ENCODE results near the gene ZRANB3. TPM values are rescaled to one million over a fixed set of nuclear protein-coding genes. Genes with fewer than 3 reads are reported as not detected.
"Not testable (repeated sequence)": the region's sequence is repeated elsewhere in the genome, so short reads cannot be mapped to it uniquely, and the experiment has no call there.

Gene ZRANB3
- 5.6 TPM in 2 replicates for total RNA-seq (2014; rRNA removed; shearing (Covaris generic))

DNA sequence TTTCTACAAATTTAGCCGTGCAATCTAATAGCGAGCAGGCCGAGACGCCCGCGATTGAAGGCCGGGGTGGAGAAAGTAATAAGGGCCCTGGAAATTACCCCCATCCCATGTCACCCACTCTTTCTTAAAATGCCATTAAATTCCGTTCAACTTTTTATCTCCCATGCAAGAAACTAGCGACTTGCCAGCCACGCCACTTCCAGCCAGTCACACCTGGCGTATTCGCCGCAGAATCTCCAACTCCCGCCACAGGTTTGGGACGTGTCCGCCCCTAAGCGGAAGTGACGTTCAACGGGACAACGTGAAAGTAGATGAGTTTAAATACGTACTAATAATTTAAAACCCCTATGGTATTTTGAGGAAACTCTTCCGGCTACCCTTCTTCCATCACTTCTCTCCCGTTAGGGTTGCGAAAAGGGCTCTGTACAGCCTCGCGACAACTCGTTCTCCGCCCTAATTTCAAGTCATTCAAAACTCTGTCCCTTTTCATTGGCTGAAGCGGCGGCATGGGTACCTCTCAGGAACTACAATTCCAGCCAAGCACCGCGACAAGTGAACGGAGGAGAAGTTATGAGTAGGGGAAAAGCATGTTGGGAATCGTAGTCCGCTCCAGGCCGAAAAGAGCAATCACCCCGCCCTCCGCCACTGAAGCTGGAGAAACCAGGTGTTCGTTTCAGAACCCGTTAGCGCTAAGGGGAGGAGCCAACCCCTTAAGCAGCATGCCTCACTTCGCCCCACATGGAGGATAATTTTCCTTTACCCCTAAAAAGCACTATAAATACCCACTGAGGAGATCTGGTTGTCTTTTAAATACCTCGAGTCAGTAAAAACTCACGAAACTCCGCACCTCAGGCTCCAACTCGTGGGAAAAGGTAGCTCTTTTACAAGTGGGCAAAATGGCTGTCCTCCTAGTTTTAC is at the start of gene ZRANB3:
Gene ZRANB3 (minus strand): TSS at position 906 of the 918 bp plus-strand sequence.
- peak; percentile 98 for DNase-seq (ENCODE audit: low spot score)

DNA sequence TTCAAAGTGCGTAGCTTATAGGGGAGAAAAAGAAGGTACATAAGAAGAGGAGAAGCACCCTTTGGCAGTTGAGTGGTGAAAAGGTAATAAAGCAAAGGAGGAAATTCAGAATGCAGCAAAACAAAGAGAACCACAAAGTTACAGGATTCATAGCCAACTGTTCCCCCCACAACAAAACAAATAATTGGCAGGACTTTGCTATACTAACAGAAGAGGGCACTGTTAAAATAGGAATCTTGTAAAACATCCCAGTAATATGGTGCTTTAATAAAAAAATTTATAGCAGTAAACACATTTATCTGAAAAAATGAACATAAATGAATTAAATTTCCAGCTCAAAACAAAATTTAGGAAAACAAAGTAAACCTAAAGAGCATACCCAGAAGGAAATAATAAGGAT is 42.6 kb upstream of the ZRANB3 start:
- peak; percentile 11 for DNase-seq (ENCODE audit: low spot score)

DNA sequence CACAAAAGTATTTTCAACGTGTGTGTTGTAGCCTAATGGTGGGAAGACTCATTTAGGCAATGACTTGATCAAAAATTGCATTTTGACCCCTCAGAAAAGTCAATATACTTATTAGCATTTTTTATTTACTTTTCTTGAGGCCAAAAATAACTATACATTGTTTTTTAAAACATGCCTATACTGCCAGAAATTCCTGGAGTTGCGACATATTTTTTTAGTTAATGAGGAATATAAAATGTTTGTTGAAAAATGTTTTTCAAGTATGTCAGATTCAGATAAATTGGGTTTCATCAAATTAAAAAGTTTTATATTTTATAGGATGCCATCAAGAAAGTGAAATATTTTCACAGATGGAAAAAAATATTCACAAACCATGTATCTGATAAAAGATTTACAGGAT is 39.9 kb upstream of the ZRANB3 start:
- DNase-seq (ENCODE audit: low spot score), result no peak

DNA sequence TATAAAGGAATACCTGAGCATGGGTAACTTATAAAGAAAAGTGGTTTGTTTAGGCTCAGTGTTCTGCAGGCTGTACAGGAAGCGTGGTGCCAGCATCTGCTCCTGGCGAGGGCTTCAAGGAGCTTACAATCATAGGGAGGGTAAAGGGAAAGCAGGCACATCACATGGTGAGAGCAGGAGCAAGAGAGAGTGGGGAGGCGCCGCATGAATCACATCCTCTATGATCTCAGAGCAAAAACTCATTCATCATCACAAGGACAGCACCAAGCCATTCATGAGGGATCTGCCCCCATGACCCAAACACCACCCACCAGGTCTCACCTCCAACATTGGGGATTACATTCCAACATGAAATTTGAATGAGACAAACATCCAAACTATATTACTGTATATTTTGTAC is 32.8 kb upstream of the ZRANB3 start:
- DNase-seq (ENCODE audit: low spot score), result no peak

DNA sequence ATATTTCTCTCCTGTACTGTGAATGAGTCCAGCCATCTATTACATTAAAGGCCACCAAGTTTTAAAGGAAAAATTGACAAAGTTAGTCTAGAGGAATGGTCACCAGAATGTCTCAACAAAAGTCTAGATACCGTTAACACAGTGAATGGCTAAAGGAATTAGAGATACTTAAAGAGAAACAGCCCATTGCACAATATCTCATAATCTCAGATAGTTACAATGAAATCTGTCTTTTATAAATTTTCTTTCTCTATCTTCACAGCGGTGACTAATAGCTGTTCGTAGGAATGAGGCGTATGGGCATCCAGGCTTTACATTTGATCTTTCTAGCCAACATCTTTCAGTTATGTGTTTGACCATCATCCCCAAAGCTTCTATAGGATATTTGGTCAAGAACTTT is 30.9 kb upstream of the ZRANB3 start:
- DNase-seq (ENCODE audit: low spot score), result no peak

DNA sequence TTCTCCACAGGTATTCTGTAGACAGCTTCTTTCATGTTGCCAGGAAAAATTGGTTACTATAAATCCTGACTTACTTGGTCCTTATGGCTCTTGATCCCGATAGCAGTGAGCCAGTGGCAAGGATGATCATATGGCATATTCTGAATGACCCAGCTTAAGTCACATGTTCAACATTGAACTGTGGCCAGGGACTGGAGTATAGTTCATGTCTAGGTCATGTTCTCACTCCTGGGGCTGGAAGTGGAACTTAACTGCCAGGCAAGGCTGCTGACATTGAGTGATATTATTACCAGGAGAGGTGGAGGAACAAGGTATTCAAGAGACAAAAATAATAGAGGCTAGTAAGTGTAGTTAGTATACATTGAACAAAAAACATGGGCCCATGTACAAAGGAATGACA is 26.5 kb upstream of the ZRANB3 start:
- no peak for DNase-seq (ENCODE audit: low spot score)

DNA sequence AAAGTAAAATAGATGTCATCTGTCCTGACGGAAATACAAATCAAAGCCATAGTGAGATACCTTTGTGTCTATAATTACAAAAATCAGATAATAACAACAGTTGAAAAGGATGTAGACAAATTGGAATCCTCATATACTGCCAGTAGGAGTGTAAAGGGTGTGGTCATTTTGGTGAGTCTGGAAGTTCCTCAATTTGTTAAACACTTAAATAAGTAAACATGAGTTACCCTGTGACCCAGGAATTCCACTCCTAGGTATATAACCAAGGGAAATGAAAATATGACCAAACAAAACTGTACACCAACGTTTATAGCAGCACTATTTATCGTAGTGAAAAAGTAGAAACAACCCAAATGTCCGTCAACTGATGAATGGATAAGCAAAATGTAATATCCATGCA is 24.3 kb upstream of the ZRANB3 start:
- DNase-seq (ENCODE audit: low spot score), result no peak

DNA sequence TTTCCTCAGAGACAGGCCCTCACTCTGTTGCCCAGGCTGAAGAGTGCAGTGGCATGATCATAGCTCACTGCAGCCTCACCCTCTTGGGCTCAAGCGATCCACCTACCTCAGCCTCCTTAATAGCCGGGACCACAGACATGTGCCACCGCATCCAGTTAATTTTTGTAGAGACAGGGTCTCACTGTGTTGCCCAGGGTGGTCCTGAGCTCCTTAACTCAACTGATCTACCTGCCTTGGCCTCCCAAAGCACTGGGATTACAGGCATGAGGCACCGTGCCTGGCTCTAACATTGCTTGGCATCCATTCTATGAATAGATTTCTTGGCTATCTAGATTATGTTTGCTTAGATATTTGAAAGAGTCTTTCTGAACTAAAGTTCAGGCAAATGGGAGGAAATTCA is 21.9 kb upstream of the ZRANB3 start:
- DNase-seq (ENCODE audit: low spot score), result no peak

DNA sequence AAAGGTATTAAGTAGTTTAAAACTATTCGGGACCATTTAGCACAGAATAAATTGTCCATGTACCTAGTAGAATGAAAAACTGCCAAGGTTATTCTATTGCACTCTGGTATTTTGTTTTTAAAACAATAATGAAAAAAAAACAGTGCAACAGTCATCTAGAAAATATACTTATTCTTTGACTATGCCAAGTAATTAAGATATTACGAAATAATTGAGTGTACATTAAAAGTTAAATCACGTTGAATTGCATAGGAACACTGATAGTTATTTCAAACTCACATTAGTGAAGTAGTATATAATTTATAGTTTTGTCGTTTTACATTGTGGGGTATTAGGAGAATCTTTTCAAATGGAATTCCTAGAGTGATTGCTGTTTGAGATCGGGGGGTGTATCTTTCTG is 20.3 kb upstream of the ZRANB3 start:
- no peak for DNase-seq (ENCODE audit: low spot score)

DNA sequence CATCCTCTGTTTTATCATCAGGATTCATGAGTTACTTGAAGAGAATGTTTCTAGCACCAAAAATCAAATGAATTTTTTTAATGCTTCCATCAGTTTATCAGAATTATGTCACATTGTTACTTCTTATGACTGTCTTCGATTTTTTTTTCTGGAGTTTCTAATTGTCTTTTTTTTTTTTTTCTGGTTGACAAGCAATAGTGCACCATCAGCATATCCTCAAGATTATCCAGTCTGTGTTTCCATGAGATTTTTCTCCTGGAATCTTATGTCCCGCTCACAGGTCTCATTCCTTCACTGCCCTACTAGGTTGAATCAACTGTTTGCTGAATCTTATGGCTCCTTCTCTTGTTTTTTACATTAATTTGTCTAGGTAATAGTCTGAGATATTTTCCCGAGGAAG is 16.3 kb upstream of the ZRANB3 start:
- DNase-seq (ENCODE audit: low spot score), result no peak

DNA sequence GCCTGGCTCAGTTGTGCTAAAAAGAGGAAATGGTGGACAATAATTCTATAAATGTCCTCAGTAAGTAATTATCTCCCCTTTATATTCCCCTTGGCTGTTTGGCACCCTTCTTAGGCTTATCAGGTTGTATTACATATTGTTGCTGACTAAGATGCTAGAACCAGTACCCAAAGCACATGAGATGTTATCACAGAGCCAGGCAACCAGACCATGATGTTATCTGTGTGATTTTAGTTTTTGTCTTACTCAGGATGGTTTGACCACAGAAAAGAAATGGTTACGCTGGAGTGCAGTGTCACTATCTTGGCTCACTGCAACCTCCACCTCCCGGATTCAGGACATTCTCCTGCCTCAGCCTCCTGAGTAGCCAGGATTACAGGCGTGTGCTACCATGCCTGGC is 15.4 kb upstream of the ZRANB3 start:
- no peak for DNase-seq (ENCODE audit: low spot score)

DNA sequence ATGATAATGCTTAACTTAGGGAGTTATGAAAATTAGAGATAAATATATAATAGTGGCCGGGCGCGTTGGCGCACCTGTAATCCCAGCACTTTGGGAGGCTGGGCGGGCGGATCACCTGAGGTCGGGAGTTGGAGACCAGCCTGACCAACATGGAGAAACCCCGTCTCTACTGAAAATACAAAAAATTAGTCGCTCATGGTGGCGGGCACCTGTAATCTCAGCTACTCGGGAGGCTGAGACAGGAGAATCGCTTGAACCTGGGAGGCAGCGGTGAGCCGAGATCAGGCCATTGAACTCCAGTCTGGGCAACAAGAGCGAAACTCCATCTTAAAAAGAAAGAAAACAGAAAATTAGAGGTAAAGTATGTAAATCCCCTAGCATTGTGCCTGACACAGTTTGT is 2.5 kb upstream of the ZRANB3 start:
- not testable (repeated sequence) for DNase-seq (ENCODE audit: low spot score)

DNA sequence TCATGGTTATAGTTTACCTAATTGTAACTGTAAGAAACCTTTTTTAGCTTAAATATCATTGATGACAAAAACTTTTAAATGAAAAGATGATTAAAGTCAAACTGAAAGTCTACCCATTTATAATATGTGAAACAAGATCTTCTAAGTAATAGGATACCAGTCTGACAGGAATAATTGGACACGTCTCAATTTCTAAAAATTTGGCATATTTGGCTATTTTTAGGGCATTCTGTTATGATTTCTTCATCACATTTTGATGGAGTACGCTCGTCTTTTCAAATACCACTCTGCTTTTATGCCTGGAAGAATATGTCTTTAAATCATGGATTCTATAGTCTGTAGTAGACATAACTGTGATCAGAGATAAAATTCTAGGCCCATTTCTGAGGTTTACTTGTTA is 1.6 kb upstream of the ZRANB3 start:
- peak; percentile 3 for DNase-seq (ENCODE audit: low spot score)

DNA sequence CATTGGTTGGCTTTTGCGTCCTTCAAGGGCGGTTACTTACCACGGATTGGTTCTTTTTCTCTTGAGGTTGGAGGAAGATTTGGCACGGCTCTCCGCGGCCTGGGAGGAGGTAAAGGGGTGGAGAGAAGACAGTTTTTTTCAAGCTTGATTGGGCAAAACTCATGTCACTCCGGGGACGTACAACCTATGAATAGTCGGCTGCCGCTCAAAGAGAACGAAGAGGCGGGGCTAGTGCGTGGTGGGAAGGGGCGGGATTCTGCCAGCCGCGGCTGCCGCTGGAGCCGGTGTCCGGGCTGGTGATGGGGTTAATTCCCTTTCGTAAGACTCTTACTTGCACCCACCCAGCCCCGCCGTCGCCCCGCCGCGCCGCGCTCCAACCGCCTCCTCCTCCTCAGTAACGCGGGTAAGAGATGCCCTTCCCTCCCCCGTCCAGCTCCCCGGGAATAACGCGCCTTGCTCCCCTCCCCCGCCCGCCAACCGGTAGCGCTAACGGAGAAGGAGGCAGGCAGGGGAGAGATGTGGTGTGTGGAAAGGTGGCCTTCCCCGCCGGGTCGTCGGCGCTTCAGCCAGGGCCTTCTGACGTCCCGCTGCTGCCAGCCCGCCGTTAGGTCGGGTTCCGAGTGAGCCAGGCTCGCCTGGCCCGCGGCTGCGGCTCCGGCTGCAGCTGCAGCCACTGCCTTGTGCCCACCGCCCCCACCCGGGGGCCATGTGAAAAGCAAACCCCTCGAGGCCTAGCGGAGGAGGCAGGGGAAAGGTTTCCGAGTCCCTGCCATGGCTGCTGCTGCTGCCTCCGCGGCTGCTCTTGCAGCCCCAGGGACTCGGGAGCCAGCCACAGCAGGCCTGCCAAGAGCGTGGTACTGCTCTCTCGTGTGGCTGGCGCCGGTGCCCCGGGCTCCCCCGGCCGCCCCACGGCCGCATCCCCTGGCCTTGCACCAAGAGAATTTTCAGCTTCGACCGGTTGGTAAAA is 496 bp upstream of the ZRANB3 start, which contains the start of gene R3HDM1:
Gene R3HDM1 (plus strand): TSS at position 254 of the 967 bp plus-strand sequence. CDS start 73,362 bp downstream, outside the sequence.
- DNase-seq (ENCODE audit: low spot score), result peak; percentile 100

DNA sequence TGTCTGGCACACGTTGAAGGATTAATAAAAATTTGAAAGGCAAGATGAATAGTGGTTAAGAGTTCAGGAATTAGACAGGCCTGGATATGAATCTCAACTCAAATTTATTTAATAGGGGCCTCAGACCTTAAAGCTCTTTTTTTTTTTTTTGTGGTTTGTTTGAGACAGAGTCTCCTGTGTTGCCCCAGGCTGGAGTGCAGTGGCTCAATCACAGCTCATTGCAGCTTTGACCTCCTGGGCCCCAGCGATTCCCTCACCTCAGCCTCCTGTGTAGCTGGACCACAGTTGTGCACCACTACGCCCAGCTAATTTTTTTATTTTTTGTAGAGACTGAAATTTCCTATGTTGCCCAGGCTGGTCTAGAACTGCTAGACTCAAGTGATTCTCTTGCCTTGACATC is 3.0 kb downstream of the ZRANB3 start:
- DNase-seq (ENCODE audit: low spot score), result no peak

DNA sequence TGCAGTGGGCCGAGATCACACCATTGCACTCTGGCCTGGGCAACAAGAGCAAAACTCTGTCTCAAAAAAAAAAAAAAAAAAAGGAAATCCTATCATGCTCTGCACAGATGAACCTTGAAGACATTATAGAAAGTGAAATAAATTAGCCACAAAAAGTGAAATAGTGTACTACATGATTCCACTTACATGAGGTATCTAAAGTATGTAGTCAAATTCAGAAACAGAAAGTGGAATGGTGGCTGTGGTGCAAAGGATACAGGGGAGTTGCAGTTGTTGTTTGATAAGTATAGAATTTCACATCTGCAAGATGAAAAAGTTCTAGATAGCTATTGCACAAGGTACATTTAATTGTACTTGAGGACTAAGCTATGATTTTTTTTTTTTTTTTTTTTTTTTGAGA is 5.2 kb downstream of the ZRANB3 start:
- DNase-seq (ENCODE audit: low spot score), result no peak

DNA sequence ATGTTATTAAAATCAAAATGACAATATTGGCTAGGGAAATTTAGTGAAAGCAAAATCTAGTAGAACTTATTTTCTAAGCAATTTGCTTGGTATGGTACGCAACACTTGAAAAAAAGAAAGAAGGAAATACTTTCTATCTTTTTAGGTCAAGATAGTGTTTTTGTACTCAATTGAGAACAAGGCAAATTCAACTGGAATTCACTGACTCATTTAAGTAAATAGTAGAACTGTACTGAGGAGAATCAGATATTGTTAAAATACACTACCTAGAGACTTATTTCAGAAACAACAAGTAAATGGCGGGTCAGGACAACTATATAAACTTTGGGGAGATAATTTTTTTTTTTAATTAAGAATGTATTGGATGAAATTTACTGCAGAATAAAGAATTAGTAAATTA is 18.9 kb downstream of the ZRANB3 start:
- DNase-seq (ENCODE audit: low spot score), result no peak

DNA sequence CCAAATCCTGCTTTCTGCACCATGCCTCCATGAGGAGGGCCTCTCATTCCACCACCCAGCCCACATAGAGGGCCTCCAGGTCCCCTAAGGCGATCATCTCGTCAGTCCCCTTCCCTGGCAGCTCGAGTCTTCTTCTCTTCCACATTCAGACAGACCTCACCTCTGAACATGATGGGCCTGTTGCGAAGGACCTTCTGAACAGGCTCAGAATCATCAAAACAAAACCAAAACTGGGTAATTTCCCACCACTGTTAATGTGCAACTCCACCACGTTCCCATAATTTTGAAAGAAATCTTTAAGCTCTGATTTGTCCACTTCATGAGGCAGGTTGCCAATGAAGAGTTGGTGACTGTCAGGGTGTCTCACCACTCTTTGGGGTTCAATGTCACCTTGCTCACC is 20.4 kb downstream of the ZRANB3 start:
- DNase-seq (ENCODE audit: low spot score), result no peak

DNA sequence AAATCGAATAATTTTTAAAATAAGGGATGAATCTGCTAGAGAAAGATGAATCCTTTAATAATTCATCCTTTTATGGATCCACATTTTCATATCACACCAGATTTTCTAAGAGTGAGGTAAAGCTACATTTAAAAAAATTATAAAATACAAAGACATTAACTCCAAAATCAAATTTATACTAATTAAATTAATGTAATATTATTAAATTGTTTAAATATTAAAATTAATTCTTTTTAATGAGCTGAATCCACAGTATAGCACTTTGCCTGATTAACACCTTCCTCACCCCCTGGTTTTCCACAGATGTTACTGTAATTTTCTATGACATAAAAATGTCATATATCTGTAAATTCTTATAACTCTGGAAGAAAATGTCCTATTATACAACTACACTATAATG is 26.2 kb downstream of the ZRANB3 start:
- no peak for DNase-seq (ENCODE audit: low spot score)

DNA sequence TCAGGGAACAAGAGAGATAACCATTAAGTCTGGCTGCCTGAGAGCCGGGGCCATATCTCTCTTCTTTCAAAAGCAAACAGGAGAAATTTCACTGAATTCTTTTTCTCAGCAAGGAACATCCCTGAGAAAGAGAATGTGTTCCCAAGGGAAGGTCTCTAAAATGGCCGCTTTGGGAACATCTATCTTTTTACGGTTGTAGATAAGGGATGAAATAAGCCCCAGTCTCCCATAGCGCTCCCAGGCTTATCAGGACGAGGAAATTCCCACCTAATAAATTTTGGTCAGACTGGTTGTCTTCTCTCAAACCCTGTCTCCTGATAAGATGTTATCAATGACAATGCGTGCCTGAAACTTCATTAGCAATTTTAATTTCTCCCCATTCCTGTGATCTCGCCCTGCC is 32.4 kb downstream of the ZRANB3 start:
- DNase-seq (ENCODE audit: low spot score), result not testable (repeated sequence)

DNA sequence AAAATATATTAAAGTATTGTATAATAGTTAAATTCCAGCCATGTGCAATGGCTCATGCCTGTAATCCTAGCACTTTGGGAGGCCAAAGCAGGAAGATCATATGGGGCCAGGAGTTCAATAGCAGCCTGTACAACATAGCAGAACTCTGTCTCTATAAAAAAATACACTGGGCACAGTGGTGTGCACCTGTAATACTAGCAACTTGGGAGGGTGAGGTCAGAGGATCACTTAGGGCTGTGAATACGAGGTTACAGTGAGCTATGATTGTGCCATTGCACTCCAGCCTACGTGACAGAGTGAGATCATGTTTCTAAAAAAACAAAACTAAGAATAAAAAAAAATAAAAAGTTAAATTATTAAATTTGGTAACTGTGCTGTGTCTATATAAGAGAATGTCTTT is 36.1 kb downstream of the ZRANB3 start:
- DNase-seq (ENCODE audit: low spot score), result no peak

DNA sequence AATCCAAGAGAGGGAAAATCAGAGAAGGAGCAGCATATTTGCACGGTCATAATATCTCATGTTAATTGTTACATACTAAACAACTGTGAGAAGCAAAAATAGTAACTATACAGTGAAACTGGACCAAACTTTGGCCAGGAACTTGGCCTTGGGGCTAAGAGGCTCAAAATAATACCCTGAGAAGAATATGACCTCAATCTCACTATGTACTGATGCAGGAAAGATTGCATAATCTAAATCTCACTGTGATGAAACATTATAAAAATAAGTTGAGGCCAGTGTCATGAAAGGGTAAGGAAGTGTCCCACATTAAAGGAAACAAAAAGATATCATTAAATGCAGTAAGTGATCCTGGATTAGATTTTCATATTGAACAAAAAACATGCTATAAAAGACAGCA is 36.5 kb downstream of the ZRANB3 start:
- DNase-seq (ENCODE audit: low spot score), result no peak
